ENCODE results near the gene PHKA2. TPM values are rescaled to one million over a fixed set of nuclear protein-coding genes. Genes with fewer than 3 reads are reported as not detected.

The PHKA2 gene
- polyA plus RNA-seq, 2 of the 4 experiments (the other 2 are of a cell fraction), result 16.1 to 21.2 TPM

- TF ChIP-seq EHMT2 (IDR thresholded peaks at IDR 0.05; ENCODE audit: low read depth) (no peak), MYC (IDR thresholded peaks at IDR 0.05; ENCODE audit: borderline replicate concordance, low read length) (no peak)
Observed at GRCh38 chrX:18973527-18974192, 10.3 kb downstream of the PHKA2 start (continued).

DNA sequence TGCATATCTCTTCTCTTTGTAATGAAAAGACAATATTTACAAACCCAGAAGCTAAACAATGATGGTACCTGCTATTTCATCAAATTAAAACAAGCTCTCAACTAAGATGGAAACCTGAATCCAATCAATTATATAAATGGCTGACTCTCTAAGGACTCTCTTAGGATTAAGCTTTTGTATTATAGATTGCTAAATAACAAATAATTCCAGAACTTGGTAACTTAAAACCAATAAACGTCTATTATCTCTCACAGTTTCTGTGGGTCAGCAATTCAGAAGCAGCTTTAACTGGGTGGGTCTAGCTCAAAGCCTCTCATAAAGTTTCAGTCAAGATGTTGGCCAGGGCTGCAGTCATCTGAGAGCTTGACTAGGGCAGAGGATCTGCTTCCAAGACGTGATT is 12.4 kb downstream of the PHKA2 start:
- POLR2A ChIA-PET, result interaction anchor here (0.6 kb wide), 1 partner anchor 12 kb away, joined by 3 read pairs; no protein-coding TSS in a partner anchor
- H3K4me1 ChIP-seq, result 0 out of 3 replicates have a peak, but pooled peaks cover 4% of the 10 kb centered on the region
- H3K4me2 ChIP-seq, result no peak overlapping the region
- WGBS (ENCODE audit: missing lambda C conversion rate), result 77% methylated on average over 2 of the region's 2 CpGs
- H3K27ac ChIP-seq, result no peak overlapping the region
- CTCF ChIA-PET, result interaction anchor here (1.5 kb wide), 1 partner anchor 21 kb away, joined by 3 read pairs; no protein-coding TSS in a partner anchor
- FAIRE-seq (no peak), DNase-seq (ENCODE audit: low read depth in 1 of 2, low spot score in 1 of 2) (no peak), ATAC-seq (no peak)
- TF ChIP-seq NPAS2 (CRISPR knock-in tag; IDR thresholded peaks at IDR 0.05; ENCODE audit: borderline replicate concordance), result no peak
- TF ChIP-seq EHMT2 (IDR thresholded peaks at IDR 0.05; ENCODE audit: low read depth), result no peak
- TF ChIP-seq, protein P1, sequence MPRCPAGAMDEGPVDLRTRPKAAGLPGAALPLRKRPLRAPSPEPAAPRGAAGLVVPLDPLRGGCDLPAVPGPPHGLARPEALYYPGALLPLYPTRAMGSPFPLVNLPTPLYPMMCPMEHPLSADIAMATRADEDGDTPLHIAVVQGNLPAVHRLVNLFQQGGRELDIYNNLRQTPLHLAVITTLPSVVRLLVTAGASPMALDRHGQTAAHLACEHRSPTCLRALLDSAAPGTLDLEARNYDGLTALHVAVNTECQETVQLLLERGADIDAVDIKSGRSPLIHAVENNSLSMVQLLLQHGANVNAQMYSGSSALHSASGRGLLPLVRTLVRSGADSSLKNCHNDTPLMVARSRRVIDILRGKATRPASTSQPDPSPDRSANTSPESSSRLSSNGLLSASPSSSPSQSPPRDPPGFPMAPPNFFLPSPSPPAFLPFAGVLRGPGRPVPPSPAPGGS (IDR thresholded peaks at IDR 0.05), result no peak
- no peak overlapping the region for H3K4me3 ChIP-seq
- no peaks in the 10 kb centered on the region for H3K9me3 ChIP-seq

- no peak overlapping the region for H3K4me3 ChIP-seq
- ATAC-seq (no peak), FAIRE-seq (no peak), DNase-seq (ENCODE audit: low read depth in 1 of 2, low spot score in 1 of 2) (no peak)
- H3K9me3 ChIP-seq, result no peaks in the 10 kb centered on the region
- TF ChIP-seq HES2 (IDR thresholded peaks at IDR 0.05) (no peak), ELK1 (IDR thresholded peaks at IDR 0.05; ENCODE audit: low read depth, low read length) (no peak), HMGXB4 (CRISPR knock-in tag; IDR thresholded peaks at IDR 0.05; ENCODE audit: borderline replicate concordance) (no peak), ZFP36 (IDR thresholded peaks at IDR 0.05; ENCODE audit: borderline replicate concordance, partially characterized antibody) (no peak), EHF (CRISPR knock-in tag; IDR thresholded peaks at IDR 0.05) (no peak), REST (IDR thresholded peaks at IDR 0.05) (no peak), CHD2 (IDR thresholded peaks at IDR 0.05; ENCODE audit: low read length, partially characterized antibody) (no peak), PHF8 (IDR thresholded peaks at IDR 0.05; ENCODE audit: borderline replicate concordance, low read depth) (no peak), MAX (IDR thresholded peaks at IDR 0.05) (no peak)
- ChIA-PET POLR2A (no interaction called here), CTCF (no interaction called here)
- H3K27ac ChIP-seq, result no peak overlapping the region
- H3K4me1 ChIP-seq, result 0 out of 3 replicates have a peak, but pooled peaks cover 4% of the 10 kb centered on the region
- no peak overlapping the region for H3K4me2 ChIP-seq
Observed at GRCh38 chrX:18970465-18970864, 13.4 kb downstream of the PHKA2 start.

Data from A549 (cell line).